ENCODE measurements around the gene PLRG1.

PLRG1 gene

DNA sequence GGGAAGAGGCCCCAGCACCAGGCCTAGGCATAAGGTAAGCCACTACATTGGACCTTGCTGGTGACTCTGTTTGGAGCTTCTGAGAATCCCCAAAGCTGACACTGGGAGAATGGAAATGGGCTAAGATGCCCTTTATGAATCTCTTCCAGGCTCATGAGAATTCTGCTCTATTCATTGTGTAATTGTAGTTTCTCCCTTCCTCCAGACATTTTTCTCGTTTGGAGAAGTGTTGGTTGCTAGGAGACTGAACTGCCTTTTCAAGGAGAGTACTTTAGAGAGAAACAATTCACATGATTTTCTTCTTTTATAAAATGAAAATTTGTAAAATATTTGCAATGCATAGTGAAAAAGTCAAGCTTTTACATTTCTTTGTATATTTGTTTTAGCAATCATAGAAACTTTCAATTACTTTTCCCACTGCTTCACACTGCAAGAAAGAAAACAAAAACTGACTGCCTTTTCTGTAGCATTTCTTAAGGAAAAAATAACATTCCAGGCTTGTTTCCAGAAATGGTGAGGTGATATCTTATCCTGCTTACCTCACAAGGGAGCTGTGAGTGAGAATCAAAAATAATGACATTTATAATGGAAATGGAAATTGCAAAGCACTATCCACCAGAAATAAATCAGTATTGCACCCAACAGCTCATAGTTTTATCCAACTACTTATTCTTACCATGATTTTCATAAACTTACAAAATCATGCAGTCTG is 33.7 kb downstream of the PLRG1 start:
- DNase-seq, result no peak

DNA sequence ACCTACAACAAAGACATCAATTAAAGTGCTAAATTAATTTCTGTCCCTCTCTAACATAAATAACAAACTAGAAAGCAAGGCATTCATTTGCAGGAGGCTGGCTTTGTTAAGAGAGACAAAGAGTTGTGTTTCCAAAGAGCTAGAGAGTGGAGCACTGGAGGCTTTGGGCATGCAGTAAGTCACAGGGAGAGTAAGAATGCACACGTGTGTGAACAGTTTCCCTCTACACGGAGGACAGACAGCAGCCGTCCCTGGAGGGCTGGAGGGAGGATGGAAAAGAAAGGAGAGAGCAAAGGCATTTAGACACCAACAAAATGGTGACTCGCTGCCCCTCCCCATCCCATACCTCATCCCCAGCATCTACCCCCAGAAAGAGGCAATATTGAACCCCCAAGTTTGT is 38.2 kb downstream of the PLRG1 start:
- no peak for DNase-seq

DNA sequence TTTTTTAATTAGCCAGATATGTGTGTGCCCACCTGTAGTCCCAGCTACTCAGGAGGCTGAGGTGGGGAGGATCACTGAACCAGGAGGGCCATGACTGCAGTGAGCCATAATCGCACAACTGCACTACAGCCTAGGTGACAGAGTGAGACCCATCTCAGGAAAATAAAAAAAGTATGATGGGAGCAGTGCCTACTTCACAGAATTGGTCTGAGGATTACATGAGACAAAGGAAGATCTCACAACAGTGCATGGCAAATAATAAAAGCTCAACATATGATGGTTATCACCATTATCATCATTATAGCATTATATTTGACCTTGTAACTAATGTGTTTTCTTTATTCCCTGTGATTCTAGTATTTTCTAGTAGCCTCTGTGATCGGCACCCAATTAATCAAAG is 38.7 kb downstream of the PLRG1 start:
- no peak for DNase-seq

DNA sequence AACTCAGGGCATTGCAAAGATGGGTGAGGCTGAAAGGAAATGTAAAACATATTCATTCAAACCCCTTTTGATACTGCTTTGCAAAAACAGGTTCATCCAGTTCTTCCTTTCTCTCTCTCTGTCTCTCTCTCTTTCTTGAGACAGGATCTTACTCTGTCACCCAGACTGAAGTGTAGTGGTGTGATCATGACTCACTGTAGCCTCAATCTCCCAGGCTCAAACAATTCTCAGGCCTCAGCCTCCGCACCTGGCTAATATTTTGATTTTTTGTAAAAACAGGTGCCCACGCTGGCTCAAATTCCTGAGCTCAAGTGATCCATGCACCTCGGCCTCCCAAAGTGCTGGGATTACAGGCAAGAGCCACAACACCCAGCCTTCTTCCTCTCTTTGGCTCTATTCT is 43.0 kb downstream of the PLRG1 start:
- no peak for DNase-seq

DNA sequence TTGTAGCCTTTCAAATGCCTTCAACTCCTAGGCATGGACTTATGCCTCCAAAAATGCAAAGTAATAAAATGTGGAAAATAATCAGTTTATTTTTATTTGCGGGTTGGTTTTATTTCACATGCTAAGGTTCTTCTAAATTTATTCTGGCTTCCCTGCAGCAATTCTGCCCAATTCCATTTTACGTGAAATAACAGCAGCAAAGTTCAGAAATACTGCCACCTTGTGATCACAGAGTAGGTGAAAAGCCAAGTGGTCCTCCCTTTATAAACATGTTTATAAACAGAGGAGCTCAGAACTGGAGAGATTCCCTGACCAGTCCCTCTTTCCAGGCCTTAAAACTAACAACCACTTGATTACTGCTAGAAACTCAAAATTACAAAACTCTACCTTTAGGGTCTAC is 43.9 kb downstream of the PLRG1 start:
- DNase-seq, result peak; percentile 10

DNA sequence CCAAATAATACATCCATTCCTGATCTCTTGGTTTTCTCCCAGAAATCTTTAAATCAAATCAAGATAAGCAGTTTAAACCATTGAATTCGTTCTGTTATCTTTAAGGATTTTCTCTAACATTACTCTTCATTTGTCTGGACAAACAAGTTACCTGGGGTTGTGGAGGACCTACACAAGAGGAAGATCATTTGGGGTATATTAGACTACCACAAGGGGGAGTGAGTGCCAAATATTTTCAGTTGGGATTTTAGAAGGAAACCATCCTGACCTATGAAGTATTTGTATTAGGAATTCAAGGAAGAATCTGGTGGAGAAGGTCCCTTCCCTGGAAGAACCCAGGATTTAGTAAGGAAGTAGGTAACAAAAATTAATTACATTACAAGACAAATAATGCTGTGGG is 46.6 kb downstream of the PLRG1 start:
- DNase-seq, result peak; percentile 11

DNA sequence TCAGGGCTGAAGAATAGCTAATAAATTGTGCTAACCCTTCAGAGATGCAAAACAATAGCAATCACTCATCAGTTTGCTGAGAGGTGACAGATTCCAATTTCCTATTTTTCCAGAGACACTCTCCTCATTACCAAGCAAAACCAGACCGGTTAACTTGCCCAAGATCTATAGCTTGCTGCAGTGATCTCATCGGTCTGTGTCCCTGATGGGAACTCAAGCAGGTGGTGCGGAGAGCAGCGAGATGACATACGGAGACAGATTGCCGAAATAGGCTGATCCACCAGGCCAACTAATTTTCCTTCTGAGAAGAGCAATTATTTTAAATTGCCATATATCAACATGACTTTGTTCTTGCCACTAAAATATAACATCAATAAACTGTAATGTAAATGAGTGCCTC is 48.1 kb downstream of the PLRG1 start:
- no peak for DNase-seq

DNA sequence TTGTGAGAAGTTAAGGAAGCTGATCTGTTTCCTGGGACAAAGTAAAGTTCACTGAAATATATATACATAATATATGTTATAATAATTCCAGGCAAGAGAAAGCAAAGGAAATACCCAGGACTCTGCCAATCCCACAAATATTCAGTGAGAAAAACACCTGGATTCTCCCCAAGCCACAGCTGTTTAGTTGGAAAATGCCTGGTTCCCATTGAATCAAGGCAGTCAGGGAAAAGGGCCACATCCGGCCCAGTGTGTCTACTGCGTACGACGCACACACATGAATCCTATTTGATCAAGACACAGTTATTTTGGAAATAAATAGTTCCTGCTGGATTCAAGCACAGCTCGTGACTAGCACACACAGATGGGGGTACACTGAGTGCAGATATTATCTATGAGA is 52.3 kb downstream of the PLRG1 start:
- DNase-seq, result no peak

DNA sequence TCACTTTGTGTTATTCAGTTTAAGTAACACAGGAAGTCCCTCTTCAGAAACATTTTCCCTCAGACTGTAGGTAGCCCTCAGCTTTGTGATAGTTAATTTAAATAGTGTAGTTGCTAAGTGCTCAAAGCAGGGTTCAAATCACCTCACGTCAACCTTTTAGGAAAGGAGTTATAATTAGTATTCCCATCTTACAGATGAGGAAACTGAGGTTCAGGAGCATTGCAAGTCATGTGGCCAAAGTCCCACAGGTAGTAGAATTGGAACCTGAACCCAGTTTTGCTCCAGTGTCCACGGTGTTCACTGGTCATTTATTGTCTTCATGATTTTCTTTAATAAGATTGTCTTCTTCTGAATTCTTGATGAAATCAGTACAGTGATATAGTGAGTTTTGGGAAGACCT is 54.3 kb downstream of the PLRG1 start:
- no peak for DNase-seq

DNA sequence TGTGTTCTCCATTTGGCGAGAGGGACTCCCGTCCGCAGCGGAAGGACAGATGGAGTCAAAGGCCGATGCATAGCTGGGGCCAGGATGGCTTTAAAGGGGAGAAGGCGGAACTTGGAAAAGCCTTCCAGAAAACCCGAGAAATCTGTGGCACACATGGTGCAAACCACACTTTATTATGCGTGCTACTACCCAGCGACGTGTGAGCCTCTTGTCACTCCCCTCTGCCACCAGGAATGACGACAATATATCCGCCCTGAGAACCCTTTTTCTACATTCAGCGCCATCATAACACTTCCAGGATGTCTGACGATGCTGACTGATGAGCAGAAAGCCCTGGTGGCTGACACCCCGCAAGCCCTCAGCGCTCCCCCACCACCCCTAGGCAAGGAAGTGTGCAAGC is 57.9 kb downstream of the PLRG1 start:
- no peak for DNase-seq

DNA sequence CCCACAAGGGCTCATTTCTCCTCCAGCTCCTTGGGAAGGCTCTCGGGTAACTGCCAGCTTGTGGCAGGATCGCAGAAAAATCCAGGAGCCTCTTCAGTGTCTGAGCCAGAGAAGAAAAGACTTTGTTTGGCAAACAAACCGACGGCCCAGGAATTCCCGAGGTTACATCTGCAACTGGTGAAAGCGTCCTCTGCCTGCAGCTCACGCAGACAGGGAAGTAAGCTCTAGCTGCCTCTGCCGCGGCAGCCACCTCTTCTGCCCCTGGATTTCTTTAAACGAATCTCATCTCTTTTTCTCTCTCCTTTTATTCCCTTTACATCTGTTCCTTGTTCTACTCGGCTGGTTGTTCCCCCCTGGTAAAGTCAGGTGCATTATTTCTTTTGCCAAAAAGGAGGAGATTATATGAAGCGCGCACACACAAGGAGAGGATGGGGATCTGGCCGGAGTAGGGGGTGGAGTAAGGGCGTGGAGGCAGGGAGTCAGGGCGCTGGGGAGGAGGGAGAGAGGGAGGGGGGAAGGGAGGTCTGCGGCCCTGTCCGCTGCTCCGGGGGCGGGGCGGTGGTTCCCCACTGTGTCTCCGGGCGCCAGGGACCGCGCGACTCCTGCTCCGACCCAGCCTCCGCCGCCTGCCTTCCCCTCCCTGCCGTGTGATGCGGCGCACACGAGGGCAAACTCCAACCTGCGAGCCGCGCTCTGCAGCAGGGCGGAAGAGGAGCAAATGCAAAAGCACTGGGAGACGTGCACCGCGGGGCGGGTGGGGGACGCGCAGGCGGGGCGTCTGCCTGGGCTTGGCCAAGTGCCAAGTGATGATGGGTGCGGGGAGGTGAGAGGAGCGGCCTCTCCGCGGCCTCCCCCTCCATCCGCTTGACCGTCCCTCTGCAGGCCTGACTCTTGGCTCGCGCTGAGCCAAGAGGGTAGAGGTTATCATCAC is 58.6 kb downstream of the PLRG1 start, which contains the start of gene DCHS2:
Gene DCHS2, minus strand, starts transcription at position 459 of the 931 bp plus-strand sequence. Its CDS starts 444 bp downstream, at position 15.
- DNase-seq, result peak; percentile 10

DNA sequence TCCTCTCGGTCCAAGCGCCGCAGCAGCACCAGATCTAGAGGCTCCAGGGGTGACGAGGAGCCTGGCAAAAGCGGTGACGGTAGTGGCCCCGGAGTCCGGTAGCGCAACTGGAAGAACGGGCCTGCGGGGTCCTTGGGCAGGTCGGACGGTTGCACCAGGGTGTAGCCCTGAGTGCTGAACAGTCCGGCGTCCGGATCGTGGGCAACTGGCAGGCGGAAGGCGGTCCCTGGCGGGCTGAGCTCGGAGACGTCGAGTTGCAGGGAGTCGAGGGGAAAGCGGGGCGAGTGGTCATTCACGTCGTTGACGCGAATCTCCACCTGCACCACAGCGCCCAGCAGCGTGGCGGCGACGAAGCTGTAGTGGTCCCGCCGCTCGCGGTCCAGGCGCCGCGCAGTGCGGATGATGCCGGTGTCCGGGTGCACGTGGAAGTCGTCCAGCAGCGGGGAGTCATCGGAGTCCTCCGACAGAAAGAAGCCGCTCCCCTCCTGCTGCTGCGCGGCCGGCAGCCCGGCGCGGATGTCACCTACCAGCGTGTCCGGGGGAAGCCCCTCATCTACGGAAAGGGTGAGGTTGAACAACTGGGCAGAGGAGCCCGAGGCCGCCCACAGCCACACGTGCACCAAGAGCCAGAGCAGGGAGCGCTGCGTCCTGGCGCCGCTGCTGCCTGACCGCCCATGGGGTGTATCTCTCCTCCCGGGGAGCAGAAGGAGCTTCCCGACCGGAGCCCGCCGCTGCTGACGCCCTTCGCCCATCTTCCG is 59.4 kb downstream of the PLRG1 start:
- no peak for DNase-seq

DNA sequence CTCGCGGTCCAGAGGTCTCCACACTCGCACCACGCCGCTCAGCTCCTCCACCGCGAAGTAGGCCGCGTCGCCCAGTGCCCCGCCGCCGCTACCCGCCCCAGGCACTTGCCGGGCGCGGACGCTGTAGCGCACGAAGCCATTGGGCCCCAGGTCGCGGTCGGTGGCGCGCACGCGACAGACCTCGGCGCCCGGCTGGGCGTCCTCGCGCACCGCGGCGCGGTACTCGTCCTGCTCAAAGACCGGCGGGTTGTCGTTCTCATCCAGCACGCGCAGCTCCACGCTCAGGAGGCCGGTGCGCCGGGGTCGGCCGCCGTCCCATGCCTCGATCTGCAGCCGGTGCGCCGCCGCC is 60.0 kb downstream of the PLRG1 start:
- DNase-seq, result no peak

DNA sequence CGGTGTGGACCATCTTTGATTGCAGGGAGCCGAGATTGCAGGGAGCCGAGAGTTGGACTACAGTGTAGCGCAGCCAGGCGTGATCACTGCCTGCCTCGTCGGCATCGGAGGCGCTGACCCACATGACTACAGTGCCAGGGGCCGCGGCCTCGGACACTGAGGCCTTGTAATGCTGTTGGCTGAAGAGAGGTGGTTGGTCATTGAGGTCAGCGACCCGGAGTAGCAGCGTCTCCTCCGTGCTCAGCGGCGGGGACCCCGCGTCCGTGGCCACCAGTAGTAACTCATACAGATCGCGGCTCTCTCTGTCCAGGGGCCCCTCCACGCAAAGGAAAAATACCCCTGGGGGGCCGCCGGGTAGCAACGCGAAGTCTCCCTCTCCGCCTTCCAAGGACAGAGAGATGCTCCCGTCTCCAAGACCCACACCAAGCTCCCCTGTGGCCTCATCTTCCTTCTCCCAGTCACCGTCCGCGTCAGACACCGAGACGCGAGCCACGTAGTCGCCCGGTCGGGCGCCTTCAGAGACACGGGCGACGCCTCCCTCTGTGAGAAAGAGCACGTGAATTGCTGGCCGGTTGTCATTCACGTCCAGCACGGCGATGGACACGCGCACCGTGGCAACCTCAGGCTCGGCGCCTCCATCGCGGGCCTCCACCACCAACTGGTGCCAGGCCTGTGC is 60.5 kb downstream of the PLRG1 start:
- no peak for DNase-seq

DNA sequence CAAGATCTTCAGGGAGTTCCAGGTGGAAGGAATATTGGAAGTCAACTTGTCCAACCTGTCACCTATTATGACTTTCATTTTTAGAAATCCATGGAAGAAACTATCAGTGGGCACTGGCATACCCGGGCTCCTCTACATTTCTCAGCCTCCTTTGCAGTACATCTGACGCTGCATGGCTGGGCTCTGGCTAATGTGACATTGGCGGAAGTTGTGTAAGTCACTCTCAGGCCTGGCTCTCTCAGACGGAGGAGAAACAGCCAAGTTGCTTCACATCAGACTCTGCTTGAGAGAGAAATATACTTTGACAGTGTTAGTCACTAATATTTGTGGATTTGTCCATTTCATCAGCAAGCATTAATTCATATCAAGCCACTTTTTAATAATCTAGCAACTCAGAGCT is 63.1 kb downstream of the PLRG1 start:
- DNase-seq, result no peak

DNA sequence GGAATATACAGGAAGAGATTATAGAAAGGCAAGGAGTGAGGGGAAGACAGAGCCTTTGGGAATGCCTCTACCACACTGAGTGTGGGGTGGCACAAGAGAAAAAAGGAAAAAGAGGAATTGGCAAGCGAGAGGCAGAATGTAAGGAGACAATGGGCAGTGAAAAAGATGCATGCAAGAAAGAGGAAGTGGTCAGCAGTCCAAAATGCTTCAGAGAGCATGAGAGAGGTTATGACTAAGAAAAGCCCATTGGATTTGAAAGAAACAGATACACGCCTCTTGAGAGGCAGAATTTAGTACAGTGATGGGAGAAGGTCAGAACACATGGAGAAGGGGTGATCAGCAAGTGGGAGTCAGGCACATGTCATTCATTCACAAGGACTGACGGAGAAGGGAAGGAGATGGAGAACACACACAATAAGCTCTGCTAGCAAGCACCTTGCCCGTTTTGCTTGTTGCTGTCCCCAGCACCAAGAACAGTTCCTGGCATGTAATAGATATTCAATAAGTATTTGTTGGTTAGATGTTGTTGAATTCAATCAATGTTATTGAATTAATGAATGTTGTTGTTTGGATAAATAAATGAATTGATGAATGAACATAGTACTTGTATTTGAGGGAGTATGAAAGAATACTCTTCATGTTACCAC is 65.0 kb downstream of the PLRG1 start:
- DNase-seq, result no peak

Measured in EL (cell line).